Measurements from ENCODE around the gene MOB3B.

The MOB3B gene

GRCh38 chr9:27529316-27530278 is at the start of gene MOB3B:
Gene MOB3B (minus strand): TSS chr9:27529814. CDS start chr9:27455550, 74,264 bp downstream.
- no peak for DNase-seq

- peak; percentile 92 for DNase-seq
Observed at GRCh38 chr9:27573634-27574590, 44.3 kb upstream of the MOB3B start.

- no peak for DNase-seq
Observed at GRCh38 chr9:27572918-27573633, 43.5 kb upstream of the MOB3B start, which contains the start of gene C9orf72. Gene C9orf72 (minus strand): TSS chr9:27573481. CDS start chr9:27567120, 6,361 bp downstream.

- no peak for DNase-seq
Observed at GRCh38 chr9:27572566-27572917, 42.9 kb upstream of the MOB3B start.

GRCh38 chr9:27572061-27572460 is 42.4 kb upstream of the MOB3B start:
- no peak for DNase-seq

- DNase-seq, result no peak
Observed at GRCh38 chr9:27571011-27571410, 41.4 kb upstream of the MOB3B start.

GRCh38 chr9:27569406-27569805 is 39.8 kb upstream of the MOB3B start:
- no peak for DNase-seq

GRCh38 chr9:27566118-27566517 is 36.5 kb upstream of the MOB3B start:
- no peak for DNase-seq

GRCh38 chr9:27565696-27566095 is 36.1 kb upstream of the MOB3B start:
- DNase-seq, result no peak

- DNase-seq, result no peak
Observed at GRCh38 chr9:27564670-27565069, 35.1 kb upstream of the MOB3B start.

GRCh38 chr9:27563738-27564430 is 34.3 kb upstream of the MOB3B start:
- no peak for DNase-seq

- DNase-seq, result no peak
Observed at GRCh38 chr9:27561685-27562084, 32.1 kb upstream of the MOB3B start.

- no peak for DNase-seq
Observed at GRCh38 chr9:27560457-27560856, 30.8 kb upstream of the MOB3B start.

GRCh38 chr9:27558307-27558706 is 28.7 kb upstream of the MOB3B start:
- no peak for DNase-seq

GRCh38 chr9:27556470-27556869 is 26.9 kb upstream of the MOB3B start:
- peak; percentile 21 for DNase-seq

GRCh38 chr9:27554712-27555111 is 25.1 kb upstream of the MOB3B start:
- DNase-seq, result no peak

GRCh38 chr9:27549196-27549755 is 19.7 kb upstream of the MOB3B start:
- DNase-seq, result no peak

GRCh38 chr9:27548055-27548741 is 18.6 kb upstream of the MOB3B start:
- no peak for DNase-seq

- DNase-seq, result no peak
Observed at GRCh38 chr9:27545471-27545870, 15.9 kb upstream of the MOB3B start.

- no peak for DNase-seq
Observed at GRCh38 chr9:27542508-27542907, 12.9 kb upstream of the MOB3B start.

- DNase-seq, result no peak
Observed at GRCh38 chr9:27541740-27542139, 12.1 kb upstream of the MOB3B start.
